SK-N-SH treated with all-trans-retinoic acid at 6 μM for 48 hours (cell line): ENCODE results near the gene ABCD1.
A peak's percentile ranks its signal among the peaks of the same experiment; 100 is the strongest.

Experiments
- ATAC-seq: fragments of 200-7000 bp; cut with Tn5 transposase; 3 replicates; pipeline ENCODE4 v1.9.1; 2020; ENCODE audit warnings: mild to moderate bottlenecking, moderate library complexity
- ARNTL ChIP-seq: fragments of 450-650 bp; formaldehyde crosslinking; IDR thresholded peaks from 2 replicates; pipeline ENCODE4 v1.5.0; 2020; ENCODE audit warnings: low read depth, mild to moderate bottlenecking, moderate library complexity, borderline replicate concordance
- ESRRG ChIP-seq: fragments of 250-450 bp; sonication (Bioruptor Pico); IDR thresholded peaks from 2 replicates; pipeline ENCODE4 v1.6.1; 2021; ENCODE audit warnings: mild to moderate bottlenecking
- GLIS3 ChIP-seq: fragments of 250-450 bp; sonication (Bioruptor Pico); IDR thresholded peaks from 2 replicates; pipeline ENCODE4 v1.5.0; 2020; ENCODE audit warnings: mild to moderate bottlenecking, moderate library complexity
- OSR1 ChIP-seq: fragments of 250-450 bp; sonication (Bioruptor Pico); IDR thresholded peaks from 2 replicates; pipeline ENCODE4 v1.8.0; 2022; ENCODE audit warnings: moderate library complexity, mild to moderate bottlenecking, inconsistent platforms
- SNAI2 ChIP-seq: fragments of 250-450 bp; sonication (Bioruptor Pico); IDR thresholded peaks from 2 replicates; pipeline ENCODE4 v1.5.0; 2020; ENCODE audit warnings: mild to moderate bottlenecking, moderate library complexity
- TCF4 ChIP-seq: fragments of 250-450 bp; sonication (Bioruptor Pico); IDR thresholded peaks from 2 replicates; pipeline ENCODE4 v1.8.0; 2021; ENCODE audit warnings: mild to moderate bottlenecking, moderate library complexity, borderline replicate concordance
- TOX ChIP-seq: fragments of 250-450 bp; sonication (Bioruptor Pico); IDR thresholded peaks from 2 replicates; pipeline ENCODE4 v1.8.0; 2021; ENCODE audit warnings: mild to moderate bottlenecking, moderate library complexity, borderline replicate concordance
- ZFP3 ChIP-seq: fragments of 250-450 bp; sonication (Bioruptor Pico); IDR thresholded peaks from 2 replicates; pipeline ENCODE4 v1.5.0; 2020; ENCODE audit warnings: mild to moderate bottlenecking, moderate library complexity
- ZFP30 ChIP-seq: fragments of 450-650 bp; formaldehyde crosslinking; IDR thresholded peaks from 2 replicates; pipeline ENCODE4 v1.5.0; 2022; ENCODE audit warnings: mild to moderate bottlenecking, moderate library complexity
- TF ChIP-seq, protein P1 (sequence below): fragments of 250-450 bp; sonication (Bioruptor Pico); IDR thresholded peaks from 2 replicates; pipeline ENCODE4 v1.5.0; 2020; ENCODE audit warnings: mild to moderate bottlenecking, moderate library complexity
- TF ChIP-seq, protein P2 (sequence below): fragments of 250-450 bp; sonication (Bioruptor Pico); IDR thresholded peaks from 2 replicates; pipeline ENCODE4 v1.8.0; 2021; ENCODE audit warnings: low read depth, mild to moderate bottlenecking, moderate library complexity, borderline replicate concordance
- TF ChIP-seq, protein P3 (sequence below): fragments of 250-450 bp; sonication (Bioruptor Pico); IDR thresholded peaks from 2 replicates; pipeline ENCODE4 v1.8.0; 2020; ENCODE audit warnings: mild to moderate bottlenecking, moderate library complexity, borderline replicate concordance
- TF ChIP-seq, protein P4 (sequence below): fragments of 250-450 bp; sonication (Bioruptor Pico); IDR thresholded peaks from 2 replicates; pipeline ENCODE4 v1.5.1; 2020; ENCODE audit warnings: low read depth, mild to moderate bottlenecking, moderate library complexity
- TF ChIP-seq, protein P5 (sequence below): fragments of 250-450 bp; sonication (Bioruptor Pico); IDR thresholded peaks from 2 replicates; pipeline ENCODE4 v1.5.1; 2021; ENCODE audit warnings: mild to moderate bottlenecking, moderate library complexity

ABCD1 gene

DNA sequence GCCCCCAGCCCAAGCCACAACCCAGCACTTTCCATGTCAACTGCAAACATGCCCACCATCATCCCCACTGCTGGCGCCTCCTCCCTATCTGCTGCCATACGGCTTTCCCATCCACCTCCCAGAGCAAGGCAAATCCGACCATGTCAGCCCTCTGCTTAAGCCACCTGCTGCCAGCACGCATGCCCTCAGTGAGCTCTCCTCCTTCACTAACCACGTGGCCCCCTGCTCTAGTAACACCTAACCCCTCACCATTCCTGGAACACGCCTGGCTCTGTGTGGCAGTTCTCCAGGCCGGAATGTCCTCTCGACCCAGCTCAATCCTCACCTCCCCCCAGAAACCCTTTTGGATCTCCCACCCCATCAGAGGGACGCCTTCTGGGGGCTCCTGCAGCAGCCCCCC, 17.9 kb upstream of the ABCD1 start (continued):
- TF ChIP-seq, protein P1, sequence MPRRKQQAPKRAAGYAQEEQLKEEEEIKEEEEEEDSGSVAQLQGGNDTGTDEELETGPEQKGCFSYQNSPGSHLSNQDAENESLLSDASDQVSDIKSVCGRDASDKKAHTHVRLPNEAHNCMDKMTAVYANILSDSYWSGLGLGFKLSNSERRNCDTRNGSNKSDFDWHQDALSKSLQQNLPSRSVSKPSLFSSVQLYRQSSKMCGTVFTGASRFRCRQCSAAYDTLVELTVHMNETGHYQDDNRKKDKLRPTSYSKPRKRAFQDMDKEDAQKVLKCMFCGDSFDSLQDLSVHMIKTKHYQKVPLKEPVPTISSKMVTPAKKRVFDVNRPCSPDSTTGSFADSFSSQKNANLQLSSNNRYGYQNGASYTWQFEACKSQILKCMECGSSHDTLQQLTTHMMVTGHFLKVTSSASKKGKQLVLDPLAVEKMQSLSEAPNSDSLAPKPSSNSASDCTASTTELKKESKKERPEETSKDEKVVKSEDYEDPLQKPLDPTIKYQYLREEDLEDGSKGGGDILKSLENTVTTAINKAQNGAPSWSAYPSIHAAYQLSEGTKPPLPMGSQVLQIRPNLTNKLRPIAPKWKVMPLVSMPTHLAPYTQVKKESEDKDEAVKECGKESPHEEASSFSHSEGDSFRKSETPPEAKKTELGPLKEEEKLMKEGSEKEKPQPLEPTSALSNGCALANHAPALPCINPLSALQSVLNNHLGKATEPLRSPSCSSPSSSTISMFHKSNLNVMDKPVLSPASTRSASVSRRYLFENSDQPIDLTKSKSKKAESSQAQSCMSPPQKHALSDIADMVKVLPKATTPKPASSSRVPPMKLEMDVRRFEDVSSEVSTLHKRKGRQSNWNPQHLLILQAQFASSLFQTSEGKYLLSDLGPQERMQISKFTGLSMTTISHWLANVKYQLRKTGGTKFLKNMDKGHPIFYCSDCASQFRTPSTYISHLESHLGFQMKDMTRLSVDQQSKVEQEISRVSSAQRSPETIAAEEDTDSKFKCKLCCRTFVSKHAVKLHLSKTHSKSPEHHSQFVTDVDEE (CRISPR knock-in tag) = no peak
- TF ChIP-seq OSR1 (CRISPR knock-in tag) = no peak

DNA sequence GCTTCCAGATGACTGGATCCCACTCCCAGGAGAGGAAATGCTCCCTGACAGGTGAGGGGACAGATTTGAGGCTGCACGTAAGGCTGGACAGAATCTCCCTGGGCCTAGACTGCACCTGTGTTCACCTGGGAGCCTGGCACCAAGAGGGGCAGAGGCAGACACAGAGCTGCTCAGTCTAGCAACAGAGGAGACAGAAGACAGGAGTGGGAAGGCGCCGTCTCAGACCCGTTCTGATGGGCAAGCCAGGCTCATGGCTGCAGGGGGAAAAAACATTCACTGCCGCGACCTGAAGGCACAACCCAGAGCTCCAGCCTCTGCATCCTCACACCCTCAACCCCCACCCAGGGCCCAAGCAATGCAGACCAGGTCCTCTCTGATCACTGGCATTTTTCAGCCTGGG, 17.2 kb upstream of the ABCD1 start:
- TF ChIP-seq, protein P2, sequence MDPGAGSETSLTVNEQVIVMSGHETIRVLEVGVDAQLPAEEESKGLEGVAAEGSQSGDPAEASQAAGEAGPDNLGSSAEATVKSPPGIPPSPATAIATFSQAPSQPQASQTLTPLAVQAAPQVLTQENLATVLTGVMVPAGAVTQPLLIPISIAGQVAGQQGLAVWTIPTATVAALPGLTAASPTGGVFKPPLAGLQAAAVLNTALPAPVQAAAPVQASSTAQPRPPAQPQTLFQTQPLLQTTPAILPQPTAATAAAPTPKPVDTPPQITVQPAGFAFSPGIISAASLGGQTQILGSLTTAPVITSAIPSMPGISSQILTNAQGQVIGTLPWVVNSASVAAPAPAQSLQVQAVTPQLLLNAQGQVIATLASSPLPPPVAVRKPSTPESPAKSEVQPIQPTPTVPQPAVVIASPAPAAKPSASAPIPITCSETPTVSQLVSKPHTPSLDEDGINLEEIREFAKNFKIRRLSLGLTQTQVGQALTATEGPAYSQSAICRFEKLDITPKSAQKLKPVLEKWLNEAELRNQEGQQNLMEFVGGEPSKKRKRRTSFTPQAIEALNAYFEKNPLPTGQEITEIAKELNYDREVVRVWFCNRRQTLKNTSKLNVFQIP (CRISPR knock-in tag) = no peak
- TF ChIP-seq ZFP3 (CRISPR knock-in tag) = no peak
- TF ChIP-seq, protein P3, sequence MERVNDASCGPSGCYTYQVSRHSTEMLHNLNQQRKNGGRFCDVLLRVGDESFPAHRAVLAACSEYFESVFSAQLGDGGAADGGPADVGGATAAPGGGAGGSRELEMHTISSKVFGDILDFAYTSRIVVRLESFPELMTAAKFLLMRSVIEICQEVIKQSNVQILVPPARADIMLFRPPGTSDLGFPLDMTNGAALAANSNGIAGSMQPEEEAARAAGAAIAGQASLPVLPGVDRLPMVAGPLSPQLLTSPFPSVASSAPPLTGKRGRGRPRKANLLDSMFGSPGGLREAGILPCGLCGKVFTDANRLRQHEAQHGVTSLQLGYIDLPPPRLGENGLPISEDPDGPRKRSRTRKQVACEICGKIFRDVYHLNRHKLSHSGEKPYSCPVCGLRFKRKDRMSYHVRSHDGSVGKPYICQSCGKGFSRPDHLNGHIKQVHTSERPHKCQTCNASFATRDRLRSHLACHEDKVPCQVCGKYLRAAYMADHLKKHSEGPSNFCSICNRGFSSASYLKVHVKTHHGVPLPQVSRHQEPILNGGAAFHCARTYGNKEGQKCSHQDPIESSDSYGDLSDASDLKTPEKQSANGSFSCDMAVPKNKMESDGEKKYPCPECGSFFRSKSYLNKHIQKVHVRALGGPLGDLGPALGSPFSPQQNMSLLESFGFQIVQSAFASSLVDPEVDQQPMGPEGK (CRISPR knock-in tag) = no peak
- no peak for TF ChIP-seq ARNTL
- no peak for TF ChIP-seq ZFP30
- TF ChIP-seq, protein P1 (CRISPR knock-in tag) = no peak
- no peak for TF ChIP-seq TCF4 (CRISPR knock-in tag)
- no peak for TF ChIP-seq ESRRG (CRISPR knock-in tag)
- TF ChIP-seq, protein P4, sequence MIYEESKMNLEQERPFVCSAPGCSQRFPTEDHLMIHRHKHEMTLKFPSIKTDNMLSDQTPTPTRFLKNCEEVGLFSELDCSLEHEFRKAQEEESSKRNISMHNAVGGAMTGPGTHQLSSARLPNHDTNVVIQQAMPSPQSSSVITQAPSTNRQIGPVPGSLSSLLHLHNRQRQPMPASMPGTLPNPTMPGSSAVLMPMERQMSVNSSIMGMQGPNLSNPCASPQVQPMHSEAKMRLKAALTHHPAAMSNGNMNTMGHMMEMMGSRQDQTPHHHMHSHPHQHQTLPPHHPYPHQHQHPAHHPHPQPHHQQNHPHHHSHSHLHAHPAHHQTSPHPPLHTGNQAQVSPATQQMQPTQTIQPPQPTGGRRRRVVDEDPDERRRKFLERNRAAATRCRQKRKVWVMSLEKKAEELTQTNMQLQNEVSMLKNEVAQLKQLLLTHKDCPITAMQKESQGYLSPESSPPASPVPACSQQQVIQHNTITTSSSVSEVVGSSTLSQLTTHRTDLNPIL = no peak
- no peak for ATAC-seq

DNA sequence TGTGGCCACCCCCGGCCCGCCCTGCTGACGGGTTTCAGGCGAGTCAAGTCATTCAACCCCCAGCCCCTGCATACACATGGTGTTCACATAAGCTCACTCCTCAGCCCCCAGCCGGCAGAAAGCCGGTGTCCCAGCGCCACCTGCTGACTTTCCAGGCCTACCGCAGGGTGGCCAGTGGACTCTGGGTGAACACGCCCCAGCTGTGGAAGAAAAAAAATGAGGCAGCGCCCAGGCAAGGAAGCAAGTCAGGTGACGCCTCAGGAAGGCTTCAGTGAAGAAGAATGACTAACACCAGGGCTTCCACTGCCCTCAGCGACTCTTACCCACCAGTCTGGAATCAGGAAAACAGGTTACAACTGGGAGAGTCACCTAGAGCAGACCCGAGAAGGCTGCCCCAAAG, 16.2 kb upstream of the ABCD1 start:
- TF ChIP-seq TOX (no peak), GLIS3 (CRISPR knock-in tag) (no peak), ARNTL (no peak), SNAI2 (no peak), TCF4 (CRISPR knock-in tag) (no peak), OSR1 (CRISPR knock-in tag) (no peak), ZFP30 (no peak)
- TF ChIP-seq, protein P5, sequence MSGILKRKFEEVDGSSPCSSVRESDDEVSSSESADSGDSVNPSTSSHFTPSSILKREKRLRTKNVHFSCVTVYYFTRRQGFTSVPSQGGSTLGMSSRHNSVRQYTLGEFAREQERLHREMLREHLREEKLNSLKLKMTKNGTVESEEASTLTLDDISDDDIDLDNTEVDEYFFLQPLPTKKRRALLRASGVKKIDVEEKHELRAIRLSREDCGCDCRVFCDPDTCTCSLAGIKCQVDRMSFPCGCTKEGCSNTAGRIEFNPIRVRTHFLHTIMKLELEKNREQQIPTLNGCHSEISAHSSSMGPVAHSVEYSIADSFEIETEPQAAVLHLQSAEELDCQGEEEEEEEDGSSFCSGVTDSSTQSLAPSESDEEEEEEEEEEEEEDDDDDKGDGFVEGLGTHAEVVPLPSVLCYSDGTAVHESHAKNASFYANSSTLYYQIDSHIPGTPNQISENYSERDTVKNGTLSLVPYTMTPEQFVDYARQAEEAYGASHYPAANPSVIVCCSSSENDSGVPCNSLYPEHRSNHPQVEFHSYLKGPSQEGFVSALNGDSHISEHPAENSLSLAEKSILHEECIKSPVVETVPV = no peak
- TF ChIP-seq, protein P4 = no peak
- TF ChIP-seq, protein P3 (CRISPR knock-in tag) = no peak
- TF ChIP-seq, all 23 proteins: peak for 0

More for the DNA sequence above, 16.2 kb upstream of the ABCD1 start:
- peak; percentile 92 for ATAC-seq
